Mesenchymal stem cell (in vitro differentiated cells and primary cell): ENCODE results near the gene CD248.

Experiments
- DNase-seq: peaks from one replicate; pipeline ENCODE4 v3.0.0-alpha.2; 2013
- H2AFZ ChIP-seq: one replicate; pipeline ENCODE4 v1.6.1; 2013; ENCODE audit warnings: low read depth, mild to moderate bottlenecking, control low read depth, inconsistent platforms, low read length, moderate library complexity
- H2AK5ac ChIP-seq: 2 replicates; pipeline ENCODE4 v1.6.1; 2013; ENCODE audit warnings: low read length, moderate library complexity, mild to moderate bottlenecking, inconsistent platforms; ENCODE audit not compliant: severe bottlenecking
- H2BK120ac ChIP-seq: one replicate; pipeline ENCODE4 v1.6.1; 2013; ENCODE audit warnings: low read depth, mild to moderate bottlenecking, inconsistent platforms, low read length, moderate library complexity
- H2BK12ac ChIP-seq, 2 experiments: one replicate each; pipeline ENCODE4 v1.6.1; 2013; ENCODE audit warnings: inconsistent platforms in 2 of 2, low read length in 2 of 2, mild to moderate bottlenecking in 2 of 2, moderate library complexity in 2 of 2, control low read depth in 1 of 2
- H2BK15ac ChIP-seq: one replicate; pipeline ENCODE4 v1.6.1; 2013; ENCODE audit warnings: mild to moderate bottlenecking, low read depth, inconsistent platforms; ENCODE audit not compliant: poor library complexity, severe bottlenecking
- H2BK5ac ChIP-seq: 2 replicates; pipeline ENCODE4 v1.6.1; 2013; ENCODE audit warnings: low read depth, mild to moderate bottlenecking, low read length, control low read depth, inconsistent platforms; ENCODE audit not compliant: poor library complexity, severe bottlenecking
- H3K14ac ChIP-seq, 2 experiments: one replicate each; pipeline ENCODE4 v1.6.1; 2013; ENCODE audit warnings: inconsistent platforms in 2 of 2, low read length in 2 of 2, control low read depth in 1 of 2, mild to moderate bottlenecking in 1 of 2, moderate library complexity in 1 of 2
- H3K18ac ChIP-seq, 2 experiments: one replicate each; pipeline ENCODE4 v1.6.1; 2013; ENCODE audit warnings: inconsistent platforms in 2 of 2, low read length in 2 of 2, control low read depth in 1 of 2, low read depth in 1 of 2, mild to moderate bottlenecking in 1 of 2
- H3K23ac ChIP-seq, 2 experiments: one replicate each; pipeline ENCODE4 v1.6.1; 2013; ENCODE audit warnings: inconsistent platforms in 2 of 2, low read length in 2 of 2, mild to moderate bottlenecking in 2 of 2, moderate library complexity in 2 of 2, control low read depth in 1 of 2
- H3K27ac ChIP-seq: 2 replicates; pipeline ENCODE4 v1.5.1; 2013; ENCODE audit warnings: mild to moderate bottlenecking, moderate library complexity, low read length, control low read depth, inconsistent platforms; ENCODE audit not compliant: poor library complexity, severe bottlenecking
- H3K27me3 ChIP-seq, 2 experiments: 2 replicates each; pipeline versions ENCODE4 v1.6.1 to v1.7.0; 2013; ENCODE audit warnings: low read length in 2 of 2, mild to moderate bottlenecking in 2 of 2, moderate library complexity in 2 of 2, control low read depth in 1 of 2, inconsistent platforms in 1 of 2; ENCODE audit not compliant: control insufficient read depth in 1 of 2, insufficient read depth in 1 of 2
- H3K36me3 ChIP-seq, 2 experiments: 2 replicates each; pipeline versions ENCODE4 v1.6.1 to v1.7.0; 2013; ENCODE audit warnings: low read length in 2 of 2, control low read depth in 1 of 2, inconsistent platforms in 1 of 2, low read depth in 1 of 2, mild to moderate bottlenecking in 1 of 2; ENCODE audit not compliant: insufficient read depth in 2 of 2, control insufficient read depth in 1 of 2
- H3K4ac ChIP-seq, 2 experiments: one replicate each; pipeline ENCODE4 v1.6.1; 2013; ENCODE audit warnings: inconsistent platforms in 2 of 2, low read length in 2 of 2, mild to moderate bottlenecking in 2 of 2, moderate library complexity in 2 of 2, control low read depth in 1 of 2, low read depth in 1 of 2
- H3K4me1 ChIP-seq: 2 replicates; pipeline ENCODE4 v1.6.1; 2013; ENCODE audit warnings: low read depth, low read length, control low read depth; ENCODE audit not compliant: control insufficient read depth, insufficient read depth
- H3K4me2 ChIP-seq: 2 replicates; pipeline ENCODE4 v1.6.1; 2013; ENCODE audit warnings: low read length, mild to moderate bottlenecking, inconsistent platforms; ENCODE audit not compliant: poor library complexity, severe bottlenecking
- H3K4me3 ChIP-seq, 2 experiments: 2 replicates each; pipeline versions ENCODE4 v1.5.1 to v1.7.0; 2013; ENCODE audit warnings: low read length in 2 of 2, mild to moderate bottlenecking in 2 of 2, control low read depth in 1 of 2, low read depth in 1 of 2; ENCODE audit not compliant: insufficient read depth in 1 of 2
- H3K79me1 ChIP-seq: replicated peaks from 2 replicates; pipeline ENCODE4 v1.6.1; 2013; ENCODE audit warnings: mild to moderate bottlenecking, control low read depth, low read length, inconsistent platforms; ENCODE audit not compliant: poor library complexity, severe bottlenecking
- H3K9ac ChIP-seq: 2 replicates; pipeline ENCODE4 v1.7.0; 2013; ENCODE audit warnings: mild to moderate bottlenecking, low read length, moderate library complexity
- H3K9me3 ChIP-seq: 2 replicates; pipeline ENCODE4 v1.7.0; 2013; ENCODE audit warnings: mild to moderate bottlenecking, low read length; ENCODE audit not compliant: control insufficient read depth
- H4K8ac ChIP-seq: one replicate; pipeline ENCODE4 v1.6.1; 2013; ENCODE audit warnings: inconsistent platforms, mild to moderate bottlenecking, low read length, moderate library complexity
- H4K91ac ChIP-seq: one replicate; pipeline ENCODE4 v1.6.1; 2013; ENCODE audit warnings: mild to moderate bottlenecking, low read length, inconsistent platforms
- WGBS: methylation state at CpG from one replicate; pipeline ENCODE4 v1.1.7; 2013; ENCODE audit warnings: mixed read lengths; 5-methylcytosine and 5-hydroxymethylcytosine counted together

CD248 gene

GRCh38 chr11:66327171-66328030, 10.6 kb upstream of the CD248 start:
- Histone ChIP-seq H4K8ac (peak overlapping the region; percentile 85), H3K79me1 (peaks cover 9% of the 10 kb centered on the region), H3K36me3 (peaks cover 14 to 20% of the 10 kb centered on the region in 2 experiments), H3K9ac (peak overlapping the region; percentile 85), H2BK120ac (peak overlapping the region; percentile 65), H3K4me3 (peak overlapping the region in 1 of 2 experiments; percentile 60), H2AFZ (peak overlapping the region; percentile 19), H3K23ac (no peak overlapping the region), H2BK12ac (peak overlapping the region; percentile 99), H2BK5ac (peak overlapping the region; percentile 84), H2BK15ac (peak overlapping the region; percentile 94), H2AK5ac (peak overlapping the region; percentile 83), H3K18ac (peak overlapping the region; percentile 96), H3K27me3 (no peaks in the 10 kb centered on the region), H3K27ac (peak overlapping the region; percentile 96), H4K91ac (peak overlapping the region; percentile 98), H3K4me1 (peaks cover 54% of the 10 kb centered on the region), H3K4ac (peak overlapping the region; percentile 93 to 95), H3K14ac (peak overlapping the region in 1 of 2 experiments; percentile 88), H3K9me3 (no peaks in the 10 kb centered on the region), H3K4me2 (peak overlapping the region; percentile 4)
- DNase-seq = peak; percentile 84
- whole genome bisulfite sequencing = 56% methylated on average over 9 of the region's 10 CpGs

GRCh38 chr11:66326261-66327111, 9.6 kb upstream of the CD248 start:
- Histone ChIP-seq H3K4me1 (peaks cover 51% of the 10 kb centered on the region), H3K23ac (no peak overlapping the region), H4K91ac (peak overlapping the region; percentile 98), H3K4me2 (peak overlapping the region; percentile 4), H3K4me3 (peak overlapping the region in 1 of 2 experiments; percentile 24), H4K8ac (peak overlapping the region; percentile 97), H2BK5ac (peak overlapping the region; percentile 87), H3K14ac (peak overlapping the region in 1 of 2 experiments; percentile 72), H3K9me3 (no peaks in the 10 kb centered on the region), H3K79me1 (peaks cover under 1% of the 10 kb centered on the region), H3K27ac (peak overlapping the region; percentile 96), H3K27me3 (no peaks in the 10 kb centered on the region), H2AFZ (peak overlapping the region; percentile 10), H2BK15ac (peak overlapping the region; percentile 96), H2BK120ac (peak overlapping the region; percentile 65), H3K9ac (peak overlapping the region; percentile 85), H2BK12ac (peak overlapping the region; percentile 99), H3K18ac (peak overlapping the region; percentile 96 to 99), H2AK5ac (peak overlapping the region; percentile 98), H3K4ac (peak overlapping the region; percentile 92 to 93), H3K36me3 (peaks cover 5 to 10% of the 10 kb centered on the region in 2 experiments)
- DNase-seq = peak; percentile 60
- WGBS = 2% methylated on average over 16 of the region's 21 CpGs

DNA sequence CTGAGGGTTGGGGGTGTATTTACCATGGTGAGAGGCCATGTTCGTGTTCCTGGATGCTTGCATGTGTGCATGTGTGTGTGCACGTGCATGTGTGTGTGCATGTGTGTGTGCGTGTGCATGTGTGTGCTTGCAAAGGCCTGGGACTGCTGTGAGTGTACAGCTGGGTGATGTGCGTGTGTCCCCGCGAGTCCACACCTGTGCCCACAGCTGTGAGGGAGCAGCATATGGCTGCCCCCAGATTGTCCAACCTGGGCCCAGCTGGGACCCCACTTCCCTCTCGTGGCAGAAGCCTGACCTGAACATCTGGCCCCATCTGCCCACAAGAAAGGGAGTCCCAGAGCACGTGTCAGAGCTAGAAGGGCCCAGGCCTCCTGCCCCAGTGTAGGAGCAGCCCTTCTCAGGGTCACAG, 8.4 kb upstream of the CD248 start:
- H3K23ac ChIP-seq = peak overlapping the region in 1 of 2 experiments; percentile 95
- H3K4ac ChIP-seq = peak overlapping the region; percentile 75 to 83
- H2BK120ac ChIP-seq = peak overlapping the region; percentile 98
- H3K4me3 ChIP-seq = no peak overlapping the region
- peaks cover 0 to 2% of the 10 kb centered on the region in 2 experiments for H3K36me3 ChIP-seq
- H4K91ac ChIP-seq = peak overlapping the region; percentile 95
- H3K9me3 ChIP-seq = no peaks in the 10 kb centered on the region
- H2AK5ac ChIP-seq = peak overlapping the region; percentile 98
- H3K79me1 ChIP-seq = no peaks in the 10 kb centered on the region
- H3K4me2 ChIP-seq = no peak overlapping the region
- H3K4me1 ChIP-seq = peaks cover 49% of the 10 kb centered on the region
- no peak overlapping the region for H2AFZ ChIP-seq
- no peak overlapping the region for H2BK5ac ChIP-seq
- H3K27ac ChIP-seq = no peak overlapping the region
- peak overlapping the region; percentile 4 for H3K9ac ChIP-seq
- peak overlapping the region; percentile 64 to 85 for H2BK12ac ChIP-seq
- peak overlapping the region; percentile 33 for H4K8ac ChIP-seq
- H3K27me3 ChIP-seq = no peaks in the 10 kb centered on the region
- H3K18ac ChIP-seq = peak overlapping the region; percentile 93 to 99
- peak overlapping the region in 1 of 2 experiments; percentile 93 for H3K14ac ChIP-seq
- H2BK15ac ChIP-seq = peak overlapping the region; percentile 31
- 83% methylated on average over 8 of the region's 8 CpGs for WGBS
- peak; percentile 48 for DNase-seq
